ENCODE results near the gene ADPRHL1. TPM values are rescaled to one million over a fixed set of nuclear protein-coding genes. Genes with fewer than 3 reads are reported as not detected.

ADPRHL1 gene
- total and polyA plus RNA-seq, 2 experiments from 2014 or later, result 78.2 to 112 TPM

- DNase-seq (ENCODE audit: low read depth in 1 of 2, low spot score in 1 of 2), result no peak
These were observed 13.1 kb upstream of the ADPRHL1 start for GRCh38 chr13:113466383-113466782.

GRCh38 chr13:113465300-113465699, 12.0 kb upstream of the ADPRHL1 start:
- H3K9me3 ChIP-seq (ENCODE audit: low read depth), result no peaks in the 10 kb centered on the region
- no peak overlapping the region for H3K4me3 ChIP-seq
- no peaks in the 10 kb centered on the region for H3K4me1 ChIP-seq (ENCODE audit: low read depth)
- no peak for DNase-seq (ENCODE audit: low read depth in 1 of 2, low spot score in 1 of 2)
- no peak overlapping the region for H3K27ac ChIP-seq
- peaks cover 9% of the 10 kb centered on the region for H3K36me3 ChIP-seq
- no peak for TF ChIP-seq CTCF (IDR thresholded peaks at IDR 0.05; ENCODE audit: low read depth, low read length)
- H3K27me3 ChIP-seq, result no peaks in the 10 kb centered on the region

More at GRCh38 chr13:113466383-113466782, 13.1 kb upstream of the ADPRHL1 start:
- Histone ChIP-seq H3K27ac (no peak overlapping the region), H3K27me3 (no peaks in the 10 kb centered on the region), H3K9me3 (ENCODE audit: low read depth) (no peaks in the 10 kb centered on the region), H3K4me3 (no peak overlapping the region), H3K4me1 (ENCODE audit: low read depth) (no peaks in the 10 kb centered on the region), H3K36me3 (peaks cover 5% of the 10 kb centered on the region)
- TF ChIP-seq CTCF (IDR thresholded peaks at IDR 0.05; ENCODE audit: low read depth, low read length), result no peak

- Histone ChIP-seq H3K27me3 (no peaks in the 10 kb centered on the region), H3K4me3 (no peak overlapping the region), H3K4me1 (ENCODE audit: low read depth) (no peaks in the 10 kb centered on the region), H3K27ac (no peak overlapping the region), H3K9me3 (ENCODE audit: low read depth) (no peaks in the 10 kb centered on the region), H3K36me3 (peaks cover 15% of the 10 kb centered on the region)
- DNase-seq (ENCODE audit: low read depth in 1 of 2, low spot score in 1 of 2), result no peak
- TF ChIP-seq CTCF (IDR thresholded peaks at IDR 0.05; ENCODE audit: low read depth, low read length), result no peak
These were observed 11.2 kb upstream of the ADPRHL1 start for GRCh38 chr13:113464476-113464875.

- H3K27ac ChIP-seq, result no peak overlapping the region
- H3K27me3 ChIP-seq, result no peaks in the 10 kb centered on the region
- no peaks in the 10 kb centered on the region for H3K4me1 ChIP-seq (ENCODE audit: low read depth)
- no peak overlapping the region for H3K4me3 ChIP-seq
- no peak for TF ChIP-seq CTCF (IDR thresholded peaks at IDR 0.05; ENCODE audit: low read depth, low read length)
- peaks cover 31% of the 10 kb centered on the region for H3K36me3 ChIP-seq
- no peaks in the 10 kb centered on the region for H3K9me3 ChIP-seq (ENCODE audit: low read depth)
- DNase-seq (ENCODE audit: low read depth in 1 of 2, low spot score in 1 of 2), result no peak
These were observed 7.9 kb upstream of the ADPRHL1 start for GRCh38 chr13:113461022-113461751.

- DNase-seq (ENCODE audit: low read depth in 1 of 2, low spot score in 1 of 2), result no peak
- H3K27ac ChIP-seq, result no peak overlapping the region
- peaks cover 34% of the 10 kb centered on the region for H3K36me3 ChIP-seq
- no peaks in the 10 kb centered on the region for H3K4me1 ChIP-seq (ENCODE audit: low read depth)
- no peaks in the 10 kb centered on the region for H3K27me3 ChIP-seq
- H3K4me3 ChIP-seq, result no peak overlapping the region
- TF ChIP-seq CTCF (IDR thresholded peaks at IDR 0.05; ENCODE audit: low read depth, low read length), result no peak
- no peaks in the 10 kb centered on the region for H3K9me3 ChIP-seq (ENCODE audit: low read depth)
These were observed 7.3 kb upstream of the ADPRHL1 start for GRCh38 chr13:113460599-113460998.

Data from cardiac muscle cell (in vitro differentiated cells and primary cell).